Activated CD4-positive, alpha-beta T cell treated with anti-CD3 and anti-CD28 coated beads, Interleukin-2, amount 10 ng/mL, durations not matched to agents 7 days and 5 days (primary cell): ENCODE results near the gene KCNJ10. TPM values are rescaled to one million over a fixed set of nuclear protein-coding genes. Genes with fewer than 3 reads are reported as not detected.

Experiments
- CTCF ChIA-PET: fragments of 350-600 bp; sonication (Branson Sonifier 250); formaldehyde crosslinking; loops from one replicate; lab custom pipeline; 2021; ENCODE audit warnings: antibody characterized with exemption; lab: Charles Lee
- POLR2A ChIA-PET: fragments of 350-600 bp; sonication (Branson Sonifier 250); formaldehyde crosslinking; loops from one replicate; lab custom pipeline; 2021; ENCODE audit warnings: antibody characterized with exemption; lab: Charles Lee
- DNase-seq: peaks from one replicate; pipeline ENCODE4 v3.0.0-alpha.2; 2020
- H3K27ac Mint-ChIP-seq: one replicate; pipeline ENCODE4 v1.8.0; 2021; ENCODE audit warnings: mild to moderate bottlenecking, moderate library complexity, mixed read lengths
- H3K27me3 Mint-ChIP-seq: one replicate; pipeline ENCODE4 v1.8.0; 2021; ENCODE audit warnings: mixed read lengths
- H3K36me3 Mint-ChIP-seq: one replicate; pipeline ENCODE4 v1.8.0; 2021; ENCODE audit warnings: low read depth, mixed read lengths
- H3K4me1 Mint-ChIP-seq: one replicate; pipeline ENCODE4 v1.8.0; 2021; ENCODE audit warnings: mixed read lengths
- H3K4me3 Mint-ChIP-seq: one replicate; pipeline ENCODE4 v1.8.0; 2021; ENCODE audit warnings: mild to moderate bottlenecking, moderate library complexity, mixed read lengths
- H3K9me3 Mint-ChIP-seq: one replicate; pipeline ENCODE4 v1.8.0; 2021; ENCODE audit warnings: mixed read lengths
- total RNA-seq, 2 experiments: library from RNA; stranded (reverse); gene quantifications; one replicate each; pipeline ENCODE4 v1.2.3, GENCODE V29; 2021

The KCNJ10 gene
- total RNA-seq, 2 experiments from 2014 or later = not detected

- Mint-ChIP-seq H3K4me1 (peaks cover 2% of the 10 kb centered on the region), H3K9me3 (no peaks in the 10 kb centered on the region), H3K27me3 (peaks cover 59% of the 10 kb centered on the region), H3K27ac (no peak overlapping the region), H3K4me3 (no peak overlapping the region), H3K36me3 (no peaks in the 10 kb centered on the region)
- ChIA-PET POLR2A (no interaction called here), CTCF (interaction anchor here (0.7 to 4.5 kb wide), 23 partner anchors 8 to 299 kb away, joined by 3 to 33 read pairs (median 4); partner anchors contain the start of genes KCNJ10 and PIGM)
- peak; percentile 65 for DNase-seq
These were observed 8.7 kb upstream of the KCNJ10 start for GRCh38 chr1:160078512-160079195.

- no peak for DNase-seq
- Mint-ChIP-seq H3K36me3 (no peaks in the 10 kb centered on the region), H3K4me1 (peaks cover 2% of the 10 kb centered on the region), H3K4me3 (no peak overlapping the region), H3K27ac (no peak overlapping the region), H3K27me3 (peaks cover 55% of the 10 kb centered on the region), H3K9me3 (no peaks in the 10 kb centered on the region)
- POLR2A ChIA-PET = no interaction called here
- CTCF ChIA-PET = interaction anchor here (2.1 to 4.5 kb wide), 7 partner anchors 10 to 47 kb away, joined by 7 to 33 read pairs (median 20); partner anchors contain the start of gene PIGM
These were observed 7.5 kb upstream of the KCNJ10 start for GRCh38 chr1:160077486-160077885.

GRCh38 chr1:160076295-160076694, 6.3 kb upstream of the KCNJ10 start:
- DNase-seq = no peak
- ChIA-PET POLR2A (no interaction called here), CTCF (interaction anchor here (0.7 to 4.5 kb wide), 4 partner anchors 11 to 41 kb away, joined by 3 to 32 read pairs (median 3); no protein-coding TSS in a partner anchor)
- H3K27me3 Mint-ChIP-seq = peaks cover 55% of the 10 kb centered on the region
- H3K36me3 Mint-ChIP-seq = no peaks in the 10 kb centered on the region
- no peaks in the 10 kb centered on the region for H3K9me3 Mint-ChIP-seq
- peaks cover 9% of the 10 kb centered on the region for H3K4me1 Mint-ChIP-seq
- H3K4me3 Mint-ChIP-seq = no peak overlapping the region
- H3K27ac Mint-ChIP-seq = no peak overlapping the region

- ChIA-PET CTCF (interaction anchor here (0.7 to 4.5 kb wide), 4 partner anchors 11 to 40 kb away, joined by 3 to 32 read pairs (median 3); no protein-coding TSS in a partner anchor), POLR2A (no interaction called here)
- no peaks in the 10 kb centered on the region for H3K9me3 Mint-ChIP-seq
- no peaks in the 10 kb centered on the region for H3K36me3 Mint-ChIP-seq
- no peak overlapping the region for H3K4me3 Mint-ChIP-seq
- H3K27ac Mint-ChIP-seq = no peak overlapping the region
- H3K27me3 Mint-ChIP-seq = peaks cover 53% of the 10 kb centered on the region
- peaks cover 8% of the 10 kb centered on the region for H3K4me1 Mint-ChIP-seq
- DNase-seq = no peak
These were observed 5.9 kb upstream of the KCNJ10 start for GRCh38 chr1:160075836-160076235.

GRCh38 chr1:160074865-160075264, 4.9 kb upstream of the KCNJ10 start:
- Mint-ChIP-seq H3K36me3 (no peaks in the 10 kb centered on the region), H3K9me3 (no peaks in the 10 kb centered on the region), H3K4me3 (no peak overlapping the region), H3K27me3 (peaks cover 51% of the 10 kb centered on the region), H3K4me1 (peaks cover 15% of the 10 kb centered on the region), H3K27ac (no peak overlapping the region)
- ChIA-PET POLR2A (no interaction called here), CTCF (interaction anchor here (4.9 to 5.2 kb wide), 2 partner anchors 12 to 28 kb away, joined by 17 to 28 read pairs; no protein-coding TSS in a partner anchor)
- DNase-seq = no peak

- Mint-ChIP-seq H3K36me3 (no peaks in the 10 kb centered on the region), H3K27me3 (peaks cover 55% of the 10 kb centered on the region), H3K4me1 (peaks cover 18% of the 10 kb centered on the region), H3K4me3 (no peak overlapping the region), H3K9me3 (no peaks in the 10 kb centered on the region), H3K27ac (no peak overlapping the region)
- DNase-seq = no peak
- CTCF ChIA-PET = interaction anchor here (1.5 to 5.2 kb wide), 5 partner anchors 16 to 41 kb away, joined by 3 to 28 read pairs (median 4); no protein-coding TSS in a partner anchor
- POLR2A ChIA-PET = no interaction called here
These were observed 1.3 kb upstream of the KCNJ10 start for GRCh38 chr1:160071289-160071688.

GRCh38 chr1:160070243-160071163, 543 bp upstream of the KCNJ10 start:
- CTCF ChIA-PET = interaction anchor here (1.0 to 5.2 kb wide), 5 partner anchors 8 to 131 kb away, joined by 3 to 28 read pairs (median 4); no protein-coding TSS in a partner anchor
- no peaks in the 10 kb centered on the region for H3K36me3 Mint-ChIP-seq
- H3K4me3 Mint-ChIP-seq = peak overlapping the region; percentile 75
- H3K27me3 Mint-ChIP-seq = peaks cover 57% of the 10 kb centered on the region
- H3K27ac Mint-ChIP-seq = no peak overlapping the region
- POLR2A ChIA-PET = no interaction called here
- H3K4me1 Mint-ChIP-seq = peaks cover 18% of the 10 kb centered on the region
- no peaks in the 10 kb centered on the region for H3K9me3 Mint-ChIP-seq
- DNase-seq = peak; percentile 61

GRCh38 chr1:160068225-160068624, 1.7 kb downstream of the KCNJ10 start:
- Mint-ChIP-seq H3K27ac (no peak overlapping the region), H3K27me3 (peaks cover 53% of the 10 kb centered on the region), H3K9me3 (no peaks in the 10 kb centered on the region), H3K36me3 (no peaks in the 10 kb centered on the region), H3K4me1 (peaks cover 18% of the 10 kb centered on the region), H3K4me3 (no peak overlapping the region)
- CTCF ChIA-PET = interaction anchor here (0.7 to 4.4 kb wide), 5 partner anchors 8 to 291 kb away, joined by 3 to 29 read pairs (median 3); no protein-coding TSS in a partner anchor
- no peak for DNase-seq
- POLR2A ChIA-PET = no interaction called here

- no peaks in the 10 kb centered on the region for H3K9me3 Mint-ChIP-seq
- peaks cover 17% of the 10 kb centered on the region for H3K4me1 Mint-ChIP-seq
- POLR2A ChIA-PET = no interaction called here
- CTCF ChIA-PET = interaction anchor here (1.0 to 4.4 kb wide), 5 partner anchors 9 to 31 kb away, joined by 3 to 29 read pairs (median 4); partner anchors contain the start of gene IGSF8
- no peak overlapping the region for H3K4me3 Mint-ChIP-seq
- peaks cover 51% of the 10 kb centered on the region for H3K27me3 Mint-ChIP-seq
- no peak overlapping the region for H3K27ac Mint-ChIP-seq
- no peaks in the 10 kb centered on the region for H3K36me3 Mint-ChIP-seq
- DNase-seq = no peak
These were observed 2.9 kb downstream of the KCNJ10 start for GRCh38 chr1:160066829-160067745.

GRCh38 chr1:160064746-160065145, 5.2 kb downstream of the KCNJ10 start:
- CTCF ChIA-PET = interaction anchor here (1.7 to 3.0 kb wide), 2 partner anchors 11 to 19 kb away, joined by 3 to 14 read pairs; no protein-coding TSS in a partner anchor

GRCh38 chr1:160064164-160064563, 5.8 kb downstream of the KCNJ10 start:
- peaks cover 29% of the 10 kb centered on the region for H3K27me3 Mint-ChIP-seq
- H3K27ac Mint-ChIP-seq = no peak overlapping the region
- no peak for DNase-seq
- H3K36me3 Mint-ChIP-seq = no peaks in the 10 kb centered on the region
- H3K9me3 Mint-ChIP-seq = no peaks in the 10 kb centered on the region
- ChIA-PET POLR2A (no interaction called here), CTCF (interaction anchor here (1.6 to 3.0 kb wide), 3 partner anchors 12 to 18 kb away, joined by 3 to 14 read pairs (median 7); no protein-coding TSS in a partner anchor)
- no peaks in the 10 kb centered on the region for H3K4me1 Mint-ChIP-seq
- no peak overlapping the region for H3K4me3 Mint-ChIP-seq

More at GRCh38 chr1:160064746-160065145, 5.2 kb downstream of the KCNJ10 start:
- no peak for DNase-seq
- Mint-ChIP-seq H3K27ac (no peak overlapping the region), H3K36me3 (no peaks in the 10 kb centered on the region), H3K4me1 (peaks cover 2% of the 10 kb centered on the region), H3K4me3 (no peak overlapping the region), H3K27me3 (peaks cover 33% of the 10 kb centered on the region), H3K9me3 (no peaks in the 10 kb centered on the region)
- POLR2A ChIA-PET = no interaction called here
